MCF 10A (cell line): ENCODE measurements around the gene KRTAP5-2. TPM values are rescaled to one million over a fixed set of nuclear protein-coding genes. Genes with fewer than 3 reads are reported as not detected.

Experiments
- BruUV-seq: library from RNA; stranded (reverse); fragments of 400-500 nt; replicated peaks from 2 replicates; lab custom pipeline; 2021; lab: Mats Ljungman, UMichigan
- CTCF ChIA-PET: fragments of 300-600 bp; sonication (Branson Sonifier 250); formaldehyde crosslinking; extraction: SDS; loops from one replicate; lab custom pipeline; 2021; ENCODE audit warnings: antibody characterized with exemption, inconsistent platforms; lab: Yijun Ruan, JAX
- POLR2A ChIA-PET: fragments of 300-600, 350-650 bp; sonication (Branson Sonifier 250); formaldehyde crosslinking; extraction: SDS; loops from one replicate; lab custom pipeline; 2020; ENCODE audit warnings: antibody characterized with exemption, inconsistent platforms; lab: Yijun Ruan, JAX
- DNase-seq: peaks from one replicate; pipeline ENCODE4 v3.0.0-alpha.2; 2018; ENCODE audit not compliant: unreplicated experiment
- H3K27ac Mint-ChIP-seq: one replicate; pipeline ENCODE4 v1.8.0; 2022; ENCODE audit warnings: mild to moderate bottlenecking, low read depth, mixed read lengths; ENCODE audit not compliant: unreplicated experiment
- H3K27me3 Mint-ChIP-seq: one replicate; pipeline ENCODE4 v1.8.0; 2022; ENCODE audit warnings: mixed read lengths; ENCODE audit not compliant: insufficient read depth, unreplicated experiment
- H3K36me3 Mint-ChIP-seq: one replicate; pipeline ENCODE4 v1.8.0; 2022; ENCODE audit warnings: mild to moderate bottlenecking, moderate library complexity, mixed read lengths; ENCODE audit not compliant: insufficient read depth, unreplicated experiment
- H3K4me1 Mint-ChIP-seq: one replicate; pipeline ENCODE4 v1.8.0; 2022; ENCODE audit warnings: mixed read lengths; ENCODE audit not compliant: insufficient read depth, unreplicated experiment
- H3K4me3 Mint-ChIP-seq: one replicate; pipeline ENCODE4 v1.8.0; 2022; ENCODE audit warnings: mild to moderate bottlenecking, moderate library complexity, mixed read lengths; ENCODE audit not compliant: unreplicated experiment
- H3K9me3 Mint-ChIP-seq: one replicate; pipeline ENCODE4 v1.8.0; 2022; ENCODE audit warnings: mixed read lengths; ENCODE audit not compliant: unreplicated experiment
- CTCF ChIP-seq: fragments of 200-600 bp; IDR thresholded peaks from one replicate; pipeline ENCODE4 v1.8.0; 2022; ENCODE audit warnings: antibody characterized with exemption, mild to moderate bottlenecking; ENCODE audit not compliant: unreplicated experiment
- intact Hi-C: fragments of 100-400 bp; cut with micrococcal nuclease; formaldehyde crosslinking; loops from 2 replicates; pipeline ENCODE4 v1.14.1; 2022
- total RNA-seq: library from RNA; stranded (reverse); gene quantifications from 2 replicates; pipeline ENCODE4 v1.2.3, GENCODE V29; 2022

The KRTAP5-2 gene
- total RNA-seq, 1 experiment from 2014 or later, result not detected

- DNase-seq, result no peak
- no peaks in the 10 kb centered on the region for H3K27me3 Mint-ChIP-seq
- TSS peak; percentile 60 for BruUV-seq
- TF ChIP-seq CTCF, result no peak
- ChIA-PET POLR2A (no interaction called here), CTCF (interaction anchor here (0.6 to 0.8 kb wide), 2 partner anchors 32 to 370 kb away, joined by 3 read pairs; no protein-coding TSS in a partner anchor)
- no peak overlapping the region for H3K27ac Mint-ChIP-seq
- no peaks in the 10 kb centered on the region for H3K9me3 Mint-ChIP-seq
- intact Hi-C loops, result no loop called here
- peaks cover 7% of the 10 kb centered on the region for H3K4me1 Mint-ChIP-seq
- peak overlapping the region; percentile 38 for H3K4me3 Mint-ChIP-seq
- peaks cover 5% of the 10 kb centered on the region for H3K36me3 Mint-ChIP-seq
Measured at GRCh38 chr11:1570531-1570895, 27.6 kb downstream of the KRTAP5-2 start.

GRCh38 chr11:1570001-1570453, 28.1 kb downstream of the KRTAP5-2 start:
- BruUV-seq, result no TSS peak
- intact Hi-C loops, result no loop called here
- H3K27me3 Mint-ChIP-seq, result no peaks in the 10 kb centered on the region
- no peak for TF ChIP-seq CTCF
- H3K36me3 Mint-ChIP-seq, result peaks cover 5% of the 10 kb centered on the region
- POLR2A ChIA-PET, result interaction anchor here (1.0 kb wide), 1 partner anchor 10 kb away, joined by 3 read pairs; no protein-coding TSS in a partner anchor
- H3K4me3 Mint-ChIP-seq, result no peak overlapping the region
- H3K4me1 Mint-ChIP-seq, result peaks cover 7% of the 10 kb centered on the region
- DNase-seq, result no peak
- no peaks in the 10 kb centered on the region for H3K9me3 Mint-ChIP-seq
- CTCF ChIA-PET, result interaction anchor here (0.6 kb wide), 1 partner anchor 32 kb away, joined by 3 read pairs; no protein-coding TSS in a partner anchor
- no peak overlapping the region for H3K27ac Mint-ChIP-seq

- Mint-ChIP-seq H3K27ac (no peak overlapping the region), H3K36me3 (peaks cover 5% of the 10 kb centered on the region), H3K4me1 (peaks cover 7% of the 10 kb centered on the region), H3K27me3 (no peaks in the 10 kb centered on the region), H3K9me3 (no peaks in the 10 kb centered on the region), H3K4me3 (no peak overlapping the region)
- CTCF ChIA-PET, result interaction anchor here (1.6 kb wide), 1 partner anchor 9 kb away, joined by 6 read pairs; no protein-coding TSS in a partner anchor
- POLR2A ChIA-PET, result interaction anchor here (1.0 kb wide), 1 partner anchor 10 kb away, joined by 3 read pairs; no protein-coding TSS in a partner anchor
- intact Hi-C loops, result no loop called here
- no peak for DNase-seq
- no peak for TF ChIP-seq CTCF
- no TSS peak for BruUV-seq
Measured at GRCh38 chr11:1569251-1569780, 28.8 kb downstream of the KRTAP5-2 start.

- Mint-ChIP-seq H3K9me3 (no peaks in the 10 kb centered on the region), H3K27me3 (no peaks in the 10 kb centered on the region), H3K36me3 (peaks cover 5% of the 10 kb centered on the region), H3K4me1 (peaks cover 7% of the 10 kb centered on the region), H3K4me3 (no peak overlapping the region), H3K27ac (no peak overlapping the region)
- POLR2A ChIA-PET, result interaction anchor here (1.5 kb wide), 1 partner anchor 9 kb away, joined by 5 read pairs; no protein-coding TSS in a partner anchor
- CTCF ChIA-PET, result interaction anchor here (0.5 to 3.2 kb wide), 7 partner anchors 9 to 1176 kb away, joined by 3 to 13 read pairs (median 4); no protein-coding TSS in a partner anchor
- intact Hi-C loops, result no loop called here
- no peak for TF ChIP-seq CTCF
- BruUV-seq, result no TSS peak
- DNase-seq, result no peak
Measured at GRCh38 chr11:1568441-1568911, 29.6 kb downstream of the KRTAP5-2 start.
